HEK293 (cell line): ENCODE data around the gene CNTN4.
A peak's percentile ranks its signal among the peaks of the same experiment; 100 is the strongest.

Experiments
- HOXA7 ChIP-seq: sonication (generic); formaldehyde crosslinking; IDR thresholded peaks from 2 replicates; pipeline ENCODE4 v1.8.1; 2022; ENCODE audit warnings: missing genetic modification reagents, borderline replicate concordance
- KLF10 ChIP-seq: fragments of 450-650 bp; IDR thresholded peaks from 2 replicates; pipeline ENCODE4 v1.5.1; 2018; ENCODE audit warnings: missing biosample characterization, mild to moderate bottlenecking, missing genetic modification characterization
- ZNF138 ChIP-seq: fragments of 450-650 bp; formaldehyde crosslinking; IDR thresholded peaks from 2 replicates; pipeline ENCODE4 v1.5.1; 2016; ENCODE audit warnings: missing biosample characterization, missing genetic modification characterization, borderline replicate concordance
- ZNF23 ChIP-seq: fragments of 450-650 bp; formaldehyde crosslinking; IDR thresholded peaks from 2 replicates; pipeline ENCODE4 v1.5.1; 2016; ENCODE audit warnings: missing biosample characterization, missing genetic modification characterization, borderline replicate concordance
- ZNF423 ChIP-seq: fragments of 450-650 bp; formaldehyde crosslinking; IDR thresholded peaks from 2 replicates; pipeline ENCODE4 v1.5.1; 2016; ENCODE audit warnings: missing biosample characterization, missing genetic modification characterization
- ZNF558 ChIP-seq: fragments of 450-650 bp; formaldehyde crosslinking; IDR thresholded peaks from 2 replicates; pipeline ENCODE4 v1.5.1; 2016; ENCODE audit warnings: missing biosample characterization, missing genetic modification characterization
- TF ChIP-seq, protein P1 (sequence below): fragments of 450-650 bp; formaldehyde crosslinking; IDR thresholded peaks from 2 replicates; pipeline ENCODE4 v1.5.1; 2016; ENCODE audit warnings: missing biosample characterization, missing genetic modification characterization
- TF ChIP-seq, protein P2 (sequence below): fragments of 450-650 bp; formaldehyde crosslinking; IDR thresholded peaks from 2 replicates; pipeline ENCODE4 v1.5.1; 2016; ENCODE audit warnings: missing biosample characterization, missing genetic modification characterization, low read depth
- TF ChIP-seq, protein P3 (sequence below): fragments of 450-650 bp; formaldehyde crosslinking; IDR thresholded peaks from 2 replicates; pipeline ENCODE4 v1.5.1; 2017; ENCODE audit warnings: missing biosample characterization, mild to moderate bottlenecking, missing genetic modification characterization, moderate library complexity
- TF ChIP-seq, protein P4 (sequence below): fragments of 450-650 bp; formaldehyde crosslinking; IDR thresholded peaks from 2 replicates; pipeline ENCODE4 v1.5.1; 2016; ENCODE audit warnings: missing biosample characterization, missing genetic modification characterization, borderline replicate concordance

DNA sequence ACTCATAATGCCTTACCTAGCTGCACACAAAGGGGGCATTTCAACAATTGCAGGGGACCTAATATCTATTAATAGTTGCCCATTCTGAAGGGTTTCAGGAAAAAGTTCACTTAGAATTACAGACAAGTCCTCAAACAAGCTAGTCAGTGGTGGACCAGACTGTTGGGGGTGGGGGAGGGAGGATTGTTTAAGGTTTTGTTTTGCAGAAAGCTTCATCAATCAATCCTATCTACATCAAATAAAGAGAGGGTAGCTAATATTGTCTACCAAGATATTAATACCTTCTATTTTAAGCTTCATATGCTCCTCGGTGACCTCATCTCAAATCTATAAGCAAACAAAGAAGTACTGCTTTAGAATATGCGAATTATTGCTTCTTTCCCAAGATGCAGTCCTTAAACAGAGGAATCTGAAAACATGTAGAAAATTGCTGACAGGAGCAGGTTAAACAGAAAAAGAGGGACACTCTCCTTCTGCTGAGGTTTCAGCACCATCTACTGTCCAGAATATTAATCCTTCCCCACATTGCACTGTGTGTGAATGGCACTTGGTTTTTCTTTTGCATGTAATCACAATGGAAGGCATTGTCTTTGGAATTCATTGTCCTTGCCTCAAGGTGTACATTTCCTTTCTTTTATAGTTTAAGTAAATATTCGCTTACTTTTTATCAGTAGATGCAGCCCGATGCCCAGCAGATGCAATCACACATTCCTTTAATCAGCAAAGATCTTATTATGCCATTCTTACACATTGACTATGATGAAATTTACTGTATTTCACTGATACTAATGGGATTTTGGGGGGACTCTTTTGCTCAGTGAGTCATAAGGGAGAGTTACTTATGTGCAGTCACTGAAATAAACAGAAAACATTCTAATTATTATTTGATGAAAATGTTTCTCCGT is 916.8 kb downstream of the CNTN4 start:
- no peak for TF ChIP-seq KLF10 (tag by site-specific recombination)
- TF ChIP-seq, protein P1, sequence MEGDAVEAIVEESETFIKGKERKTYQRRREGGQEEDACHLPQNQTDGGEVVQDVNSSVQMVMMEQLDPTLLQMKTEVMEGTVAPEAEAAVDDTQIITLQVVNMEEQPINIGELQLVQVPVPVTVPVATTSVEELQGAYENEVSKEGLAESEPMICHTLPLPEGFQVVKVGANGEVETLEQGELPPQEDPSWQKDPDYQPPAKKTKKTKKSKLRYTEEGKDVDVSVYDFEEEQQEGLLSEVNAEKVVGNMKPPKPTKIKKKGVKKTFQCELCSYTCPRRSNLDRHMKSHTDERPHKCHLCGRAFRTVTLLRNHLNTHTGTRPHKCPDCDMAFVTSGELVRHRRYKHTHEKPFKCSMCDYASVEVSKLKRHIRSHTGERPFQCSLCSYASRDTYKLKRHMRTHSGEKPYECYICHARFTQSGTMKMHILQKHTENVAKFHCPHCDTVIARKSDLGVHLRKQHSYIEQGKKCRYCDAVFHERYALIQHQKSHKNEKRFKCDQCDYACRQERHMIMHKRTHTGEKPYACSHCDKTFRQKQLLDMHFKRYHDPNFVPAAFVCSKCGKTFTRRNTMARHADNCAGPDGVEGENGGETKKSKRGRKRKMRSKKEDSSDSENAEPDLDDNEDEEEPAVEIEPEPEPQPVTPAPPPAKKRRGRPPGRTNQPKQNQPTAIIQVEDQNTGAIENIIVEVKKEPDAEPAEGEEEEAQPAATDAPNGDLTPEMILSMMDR (tag by site-specific recombination): peak; percentile 46; the same call in 1 of the 2 replicates
- TF ChIP-seq ZNF558 (tag by site-specific recombination): no peak
- TF ChIP-seq, protein P2, sequence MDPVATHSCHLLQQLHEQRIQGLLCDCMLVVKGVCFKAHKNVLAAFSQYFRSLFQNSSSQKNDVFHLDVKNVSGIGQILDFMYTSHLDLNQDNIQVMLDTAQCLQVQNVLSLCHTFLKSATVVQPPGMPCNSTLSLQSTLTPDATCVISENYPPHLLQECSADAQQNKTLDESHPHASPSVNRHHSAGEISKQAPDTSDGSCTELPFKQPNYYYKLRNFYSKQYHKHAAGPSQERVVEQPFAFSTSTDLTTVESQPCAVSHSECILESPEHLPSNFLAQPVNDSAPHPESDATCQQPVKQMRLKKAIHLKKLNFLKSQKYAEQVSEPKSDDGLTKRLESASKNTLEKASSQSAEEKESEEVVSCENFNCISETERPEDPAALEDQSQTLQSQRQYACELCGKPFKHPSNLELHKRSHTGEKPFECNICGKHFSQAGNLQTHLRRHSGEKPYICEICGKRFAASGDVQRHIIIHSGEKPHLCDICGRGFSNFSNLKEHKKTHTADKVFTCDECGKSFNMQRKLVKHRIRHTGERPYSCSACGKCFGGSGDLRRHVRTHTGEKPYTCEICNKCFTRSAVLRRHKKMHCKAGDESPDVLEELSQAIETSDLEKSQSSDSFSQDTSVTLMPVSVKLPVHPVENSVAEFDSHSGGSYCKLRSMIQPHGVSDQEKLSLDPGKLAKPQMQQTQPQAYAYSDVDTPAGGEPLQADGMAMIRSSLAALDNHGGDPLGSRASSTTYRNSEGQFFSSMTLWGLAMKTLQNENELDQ (tag by site-specific recombination): no peak
- no peak for TF ChIP-seq ZNF423 (tag by site-specific recombination)
- no peak for TF ChIP-seq ZNF23 (tag by site-specific recombination)
- TF ChIP-seq, protein P3, sequence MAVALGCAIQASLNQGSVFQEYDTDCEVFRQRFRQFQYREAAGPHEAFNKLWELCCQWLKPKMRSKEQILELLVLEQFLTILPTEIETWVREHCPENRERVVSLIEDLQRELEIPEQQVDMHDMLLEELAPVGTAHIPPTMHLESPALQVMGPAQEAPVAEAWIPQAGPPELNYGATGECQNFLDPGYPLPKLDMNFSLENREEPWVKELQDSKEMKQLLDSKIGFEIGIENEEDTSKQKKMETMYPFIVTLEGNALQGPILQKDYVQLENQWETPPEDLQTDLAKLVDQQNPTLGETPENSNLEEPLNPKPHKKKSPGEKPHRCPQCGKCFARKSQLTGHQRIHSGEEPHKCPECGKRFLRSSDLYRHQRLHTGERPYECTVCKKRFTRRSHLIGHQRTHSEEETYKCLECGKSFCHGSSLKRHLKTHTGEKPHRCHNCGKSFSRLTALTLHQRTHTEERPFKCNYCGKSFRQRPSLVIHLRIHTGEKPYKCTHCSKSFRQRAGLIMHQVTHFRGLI: no peak
- TF ChIP-seq, protein P4, sequence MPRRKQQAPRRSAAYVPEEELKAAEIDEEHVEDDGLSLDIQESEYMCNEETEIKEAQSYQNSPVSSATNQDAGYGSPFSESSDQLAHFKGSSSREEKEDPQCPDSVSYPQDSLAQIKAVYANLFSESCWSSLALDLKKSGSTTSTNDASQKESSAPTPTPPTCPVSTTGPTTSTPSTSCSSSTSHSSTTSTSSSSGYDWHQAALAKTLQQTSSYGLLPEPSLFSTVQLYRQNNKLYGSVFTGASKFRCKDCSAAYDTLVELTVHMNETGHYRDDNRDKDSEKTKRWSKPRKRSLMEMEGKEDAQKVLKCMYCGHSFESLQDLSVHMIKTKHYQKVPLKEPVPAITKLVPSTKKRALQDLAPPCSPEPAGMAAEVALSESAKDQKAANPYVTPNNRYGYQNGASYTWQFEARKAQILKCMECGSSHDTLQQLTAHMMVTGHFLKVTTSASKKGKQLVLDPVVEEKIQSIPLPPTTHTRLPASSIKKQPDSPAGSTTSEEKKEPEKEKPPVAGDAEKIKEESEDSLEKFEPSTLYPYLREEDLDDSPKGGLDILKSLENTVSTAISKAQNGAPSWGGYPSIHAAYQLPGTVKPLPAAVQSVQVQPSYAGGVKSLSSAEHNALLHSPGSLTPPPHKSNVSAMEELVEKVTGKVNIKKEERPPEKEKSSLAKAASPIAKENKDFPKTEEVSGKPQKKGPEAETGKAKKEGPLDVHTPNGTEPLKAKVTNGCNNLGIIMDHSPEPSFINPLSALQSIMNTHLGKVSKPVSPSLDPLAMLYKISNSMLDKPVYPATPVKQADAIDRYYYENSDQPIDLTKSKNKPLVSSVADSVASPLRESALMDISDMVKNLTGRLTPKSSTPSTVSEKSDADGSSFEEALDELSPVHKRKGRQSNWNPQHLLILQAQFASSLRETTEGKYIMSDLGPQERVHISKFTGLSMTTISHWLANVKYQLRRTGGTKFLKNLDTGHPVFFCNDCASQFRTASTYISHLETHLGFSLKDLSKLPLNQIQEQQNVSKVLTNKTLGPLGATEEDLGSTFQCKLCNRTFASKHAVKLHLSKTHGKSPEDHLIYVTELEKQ (tag by site-specific recombination): no peak
- no peak for TF ChIP-seq ZNF138
- TF ChIP-seq HOXA7 (CRISPR knock-in tag): no peak
